Astrocyte (in vitro differentiated cells and primary cell): Measurements from ENCODE around the gene IGFN1. TPM values are rescaled to one million over a fixed set of nuclear protein-coding genes. Genes with fewer than 3 reads are reported as not detected.

Experiments used
- DNase-seq: peaks from one replicate; pipeline ENCODE4 v3.0.0-alpha.2; 2010; ENCODE audit warnings: low read depth
- FAIRE-seq: peaks from 2 replicates; lab custom pipeline; 2011; peaks lifted over from hg19 to GRCh38; lab: Jason Lieb, UNC
- H2AFZ ChIP-seq: 2 replicates; pipeline ENCODE4 v1.6.0; 2012; ENCODE audit warnings: low read depth, low read length, inconsistent platforms
- H3K27ac ChIP-seq: 2 replicates; pipeline ENCODE4 v1.5.1; 2011; ENCODE audit warnings: low read depth, low read length, inconsistent platforms
- H3K27me3 ChIP-seq: 2 replicates; pipeline ENCODE4 v1.6.0; 2011; ENCODE audit warnings: low read length, inconsistent platforms; ENCODE audit not compliant: insufficient read depth
- H3K36me3 ChIP-seq: 2 replicates; pipeline ENCODE4 v1.5.1; 2011; ENCODE audit warnings: low read length, inconsistent platforms; ENCODE audit not compliant: insufficient read depth
- H3K4me1 ChIP-seq: 2 replicates; pipeline ENCODE4 v1.5.1; 2011; ENCODE audit warnings: low read length, inconsistent platforms; ENCODE audit not compliant: insufficient read depth
- H3K4me2 ChIP-seq: 2 replicates; pipeline ENCODE4 v1.6.0; 2012; ENCODE audit warnings: low read length, inconsistent platforms
- H3K4me3 ChIP-seq: 2 replicates; pipeline ENCODE4 v1.5.1; 2011; ENCODE audit warnings: low read depth, mild to moderate bottlenecking, low read length, inconsistent platforms; ENCODE audit not compliant: insufficient read depth
- H3K79me2 ChIP-seq: 2 replicates; pipeline ENCODE4 v1.6.0; 2012; ENCODE audit warnings: mild to moderate bottlenecking, low read length, inconsistent platforms; ENCODE audit not compliant: insufficient read depth
- H3K9ac ChIP-seq: 2 replicates; pipeline ENCODE4 v1.6.0; 2012; ENCODE audit warnings: mild to moderate bottlenecking, low read length, inconsistent platforms
- H3K9me3 ChIP-seq: 2 replicates; pipeline ENCODE4 v1.5.1; 2012; ENCODE audit warnings: low read depth, mild to moderate bottlenecking, low read length, inconsistent platforms; ENCODE audit not compliant: insufficient read depth
- H4K20me1 ChIP-seq: 2 replicates; pipeline ENCODE4 v1.6.0; 2012; ENCODE audit warnings: low read length, inconsistent platforms; ENCODE audit not compliant: insufficient read depth
- H3K27ac Mint-ChIP-seq: one replicate; pipeline ENCODE4 v1.8.0; 2021; ENCODE audit warnings: mild to moderate bottlenecking, mixed read lengths; ENCODE audit not compliant: unreplicated experiment
- H3K27me3 Mint-ChIP-seq: one replicate; pipeline ENCODE4 v1.8.0; 2021; ENCODE audit warnings: low read depth, mixed read lengths; ENCODE audit not compliant: unreplicated experiment
- H3K36me3 Mint-ChIP-seq: one replicate; pipeline ENCODE4 v1.8.0; 2021; ENCODE audit warnings: low read depth, mixed read lengths; ENCODE audit not compliant: unreplicated experiment
- H3K4me1 Mint-ChIP-seq: one replicate; pipeline ENCODE4 v1.8.0; 2021; ENCODE audit warnings: low read depth, mixed read lengths; ENCODE audit not compliant: unreplicated experiment
- H3K4me3 Mint-ChIP-seq: one replicate; pipeline ENCODE4 v1.8.0; 2021; ENCODE audit warnings: mild to moderate bottlenecking, moderate library complexity, mixed read lengths; ENCODE audit not compliant: unreplicated experiment
- H3K9me3 Mint-ChIP-seq: one replicate; pipeline ENCODE4 v1.8.0; 2021; ENCODE audit warnings: mild to moderate bottlenecking, mixed read lengths; ENCODE audit not compliant: unreplicated experiment
- CTCF ChIP-seq: IDR thresholded peaks from 2 replicates; pipeline ENCODE4 v1.5.1; 2011; ENCODE audit warnings: low read depth, mild to moderate bottlenecking, inconsistent platforms, low read length, moderate library complexity; ENCODE audit not compliant: insufficient read depth
- EZH2 ChIP-seq: IDR thresholded peaks from 2 replicates; pipeline ENCODE4 v1.6.1; 2012; ENCODE audit warnings: mild to moderate bottlenecking, low read length, inconsistent platforms; ENCODE audit not compliant: insufficient read depth
- total RNA-seq: library from RNA; stranded (reverse); gene quantifications from 2 replicates; pipeline ENCODE4 v1.2.1, GENCODE V29; 2021

Gene IGFN1
- total RNA-seq, 1 donor from 2014 or later = 0.02 TPM

GRCh38 chr1:201223852-201224665, 33.4 kb downstream of the IGFN1 start:
- H3K4me3 Mint-ChIP-seq = no peak overlapping the region
- no peaks in the 10 kb centered on the region for H3K36me3 Mint-ChIP-seq
- Histone ChIP-seq H3K4me2 (no peak overlapping the region), H3K27me3 (peaks cover 2% of the 10 kb centered on the region), H3K9me3 (no peaks in the 10 kb centered on the region), H3K9ac (no peak overlapping the region), H3K27ac (no peak overlapping the region), H3K36me3 (no peaks in the 10 kb centered on the region), H2AFZ (no peak overlapping the region), H3K4me1 (no peaks in the 10 kb centered on the region), H3K4me3 (no peak overlapping the region), H4K20me1 (no peaks in the 10 kb centered on the region), H3K79me2 (no peaks in the 10 kb centered on the region)
- no peaks in the 10 kb centered on the region for H3K4me1 Mint-ChIP-seq
- no peak for DNase-seq
- no peaks in the 10 kb centered on the region for H3K9me3 Mint-ChIP-seq
- no peak for TF ChIP-seq CTCF
- no peak for TF ChIP-seq EZH2
- peaks cover 46% of the 10 kb centered on the region for H3K27me3 Mint-ChIP-seq
- no peak for FAIRE-seq
- H3K27ac Mint-ChIP-seq = no peak overlapping the region

GRCh38 chr1:201224666-201225370, 34.2 kb downstream of the IGFN1 start:
- Histone ChIP-seq H3K36me3 (no peaks in the 10 kb centered on the region), H3K27me3 (peaks cover 2% of the 10 kb centered on the region), H3K27ac (no peak overlapping the region), H3K9ac (no peak overlapping the region), H3K79me2 (no peaks in the 10 kb centered on the region), H3K9me3 (no peaks in the 10 kb centered on the region), H3K4me3 (no peak overlapping the region), H4K20me1 (no peaks in the 10 kb centered on the region), H2AFZ (no peak overlapping the region), H3K4me1 (peaks cover 5% of the 10 kb centered on the region), H3K4me2 (no peak overlapping the region)
- no peaks in the 10 kb centered on the region for H3K36me3 Mint-ChIP-seq
- no peaks in the 10 kb centered on the region for H3K9me3 Mint-ChIP-seq
- no peak overlapping the region for H3K27ac Mint-ChIP-seq
- peaks cover under 1% of the 10 kb centered on the region for H3K4me1 Mint-ChIP-seq
- H3K27me3 Mint-ChIP-seq = peaks cover 42% of the 10 kb centered on the region
- H3K4me3 Mint-ChIP-seq = no peak overlapping the region
- FAIRE-seq = no peak
- TF ChIP-seq CTCF (no peak), EZH2 (no peak)
- DNase-seq = no peak
